Measurements from ENCODE around the gene CELSR3. TPM values are rescaled to one million over a fixed set of nuclear protein-coding genes. Genes with fewer than 3 reads are reported as not detected.

Gene CELSR3
- total RNA-seq, 1 experiment from 2014 or later, result 23.9 TPM

DNA sequence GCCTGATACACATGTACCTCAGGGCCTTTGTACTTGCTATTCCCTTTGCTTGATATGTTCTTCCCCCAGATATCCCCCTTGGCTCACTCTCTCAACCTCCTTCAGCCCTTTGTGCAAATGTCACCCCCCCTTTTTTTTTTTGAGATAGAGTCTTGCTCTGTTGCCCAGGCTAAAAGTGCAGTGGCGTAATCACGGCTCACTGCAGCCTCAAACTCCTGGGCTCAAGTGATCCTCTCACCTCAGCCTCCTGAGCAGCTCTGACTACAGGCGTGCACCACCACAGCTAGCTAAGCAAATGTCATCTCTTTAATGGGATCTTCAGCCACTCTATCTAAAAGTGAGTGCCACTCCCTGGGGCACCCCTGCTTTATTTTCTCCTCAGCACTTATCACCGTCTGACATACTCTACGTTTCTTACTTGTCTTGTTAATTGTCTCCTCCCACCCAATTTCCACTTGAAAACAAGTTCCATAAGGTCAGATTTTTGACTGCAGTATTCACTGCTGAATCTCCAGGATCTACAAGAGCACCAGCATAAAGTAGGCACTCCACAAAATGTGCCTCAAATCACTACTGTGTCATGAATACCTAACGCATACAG, 39.7 kb upstream of the CELSR3 start:
- H3K36me3 Mint-ChIP-seq (ENCODE audit: insufficient read depth in 1 of 3, low read depth in 3 of 3), result peaks cover 36 to 62% (median 53%) of the 10 kb centered on the region in 3 experiments; a peak in 6 of 7 replicates
- Histone ChIP-seq H3K4me1 (ENCODE audit: insufficient read depth, low read length) (no peaks in the 10 kb centered on the region; the same call in 1 of the 2 replicates), H3T11ph (ENCODE audit: low read length) (no peak overlapping the region), H3K23ac (ENCODE audit: insufficient read length, low read depth, low read length) (no peak overlapping the region), H2BK15ac (ENCODE audit: low read depth, low read length) (no peak overlapping the region), H3K79me2 (ENCODE audit: insufficient read depth, low read length) (peaks cover 58% of the 10 kb centered on the region; the same call in 1 of the 2 replicates), H3K23me2 (ENCODE audit: insufficient read length, low read depth, low read length, poor library complexity, severe bottlenecking) (no peaks in the 10 kb centered on the region), H3K79me1 (ENCODE audit: insufficient read depth, low read depth, low read length, poor library complexity, severe bottlenecking) (peaks cover 5% of the 10 kb centered on the region), H4K20me1 (ENCODE audit: control insufficient read depth, insufficient read depth, insufficient read length) (no peaks in the 10 kb centered on the region), H4K5ac (ENCODE audit: insufficient read length, low read depth, low read length) (no peak overlapping the region), H2BK120ac (ENCODE audit: low read depth, low read length, poor library complexity, severe bottlenecking) (no peak overlapping the region), H3K9me3 (ENCODE audit: control insufficient read depth, low read depth, low read length) (no peaks in the 10 kb centered on the region), H4K8ac (replicated peaks; ENCODE audit: insufficient read length, low read depth, low read length) (no peak overlapping the region), H3K27me3 (ENCODE audit: insufficient read depth, low read length) (no peaks in the 10 kb centered on the region), H2BK5ac (ENCODE audit: insufficient read length, low read length) (no peak overlapping the region), H3K4ac (ENCODE audit: low read depth, low read length) (no peak overlapping the region), H3K56ac (ENCODE audit: insufficient read length, low read depth, low read length) (no peak overlapping the region), H3K4me2 (ENCODE audit: insufficient read depth, insufficient read length, low read length) (peak overlapping the region; percentile 53), H2AFZ (ENCODE audit: low read length) (no peak overlapping the region), H2AK5ac (ENCODE audit: insufficient read length, low read length) (no peak overlapping the region), H4K91ac (ENCODE audit: insufficient read length, low read depth, low read length) (no peak overlapping the region), H3K14ac (ENCODE audit: insufficient read depth, low read length) (no peak overlapping the region), H3K18ac (ENCODE audit: insufficient read length, low read depth, low read length) (no peak overlapping the region), H2BK12ac (ENCODE audit: insufficient read length, low read depth, low read length) (no peak overlapping the region), H3K27ac (ENCODE audit: insufficient read length, low read depth, low read length) (peak overlapping the region; percentile 2), H3K9ac (ENCODE audit: extremely low read depth, insufficient read length, low read length) (no peak overlapping the region), H2BK20ac (ENCODE audit: low read depth, low read length, poor library complexity, severe bottlenecking) (no peak overlapping the region)
- peak overlapping the region in 1 of 2 experiments; percentile 0; a peak in 1 of 5 replicates for H3K4me3 Mint-ChIP-seq
- no peaks in the 10 kb centered on the region for H3K27me3 Mint-ChIP-seq (ENCODE audit: low read depth)
- H3K9me3 Mint-ChIP-seq, result no peaks in the 10 kb centered on the region
- H3K27ac Mint-ChIP-seq, result peak overlapping the region; percentile 2 to 92 (median 42); a peak in 5 of 7 replicates
- no CpG with 5 or more reads among the region's 6 CpGs for WGBS (ENCODE audit: extremely low coverage, insufficient read length, low lambda C conversion rate)
- H3K4me1 Mint-ChIP-seq, result peaks cover 21 to 34% of the 10 kb centered on the region in 2 experiments
- DNase-seq, result peak; percentile 45
- TF ChIP-seq, protein P1, sequence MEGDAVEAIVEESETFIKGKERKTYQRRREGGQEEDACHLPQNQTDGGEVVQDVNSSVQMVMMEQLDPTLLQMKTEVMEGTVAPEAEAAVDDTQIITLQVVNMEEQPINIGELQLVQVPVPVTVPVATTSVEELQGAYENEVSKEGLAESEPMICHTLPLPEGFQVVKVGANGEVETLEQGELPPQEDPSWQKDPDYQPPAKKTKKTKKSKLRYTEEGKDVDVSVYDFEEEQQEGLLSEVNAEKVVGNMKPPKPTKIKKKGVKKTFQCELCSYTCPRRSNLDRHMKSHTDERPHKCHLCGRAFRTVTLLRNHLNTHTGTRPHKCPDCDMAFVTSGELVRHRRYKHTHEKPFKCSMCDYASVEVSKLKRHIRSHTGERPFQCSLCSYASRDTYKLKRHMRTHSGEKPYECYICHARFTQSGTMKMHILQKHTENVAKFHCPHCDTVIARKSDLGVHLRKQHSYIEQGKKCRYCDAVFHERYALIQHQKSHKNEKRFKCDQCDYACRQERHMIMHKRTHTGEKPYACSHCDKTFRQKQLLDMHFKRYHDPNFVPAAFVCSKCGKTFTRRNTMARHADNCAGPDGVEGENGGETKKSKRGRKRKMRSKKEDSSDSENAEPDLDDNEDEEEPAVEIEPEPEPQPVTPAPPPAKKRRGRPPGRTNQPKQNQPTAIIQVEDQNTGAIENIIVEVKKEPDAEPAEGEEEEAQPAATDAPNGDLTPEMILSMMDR (conservative IDR thresholded peaks at IDR 0.05), result no peak

Data from H9 (cell line).